Mononuclear cell (primary cell): ENCODE results near the gene BCAS3. TPM values are rescaled to one million over a fixed set of nuclear protein-coding genes. Genes with fewer than 3 reads are reported as not detected.
"Not testable (repeated sequence)": the region's sequence is repeated elsewhere in the genome, so short reads cannot be mapped to it uniquely, and the experiment has no call there.

Experiments used
- H3K27me3 ChIP-seq: 2 replicates; pipeline ENCODE4 v1.6.0; 2011; ENCODE audit warnings: low read length, control low read depth; ENCODE audit not compliant: insufficient read depth
- H3K4me1 ChIP-seq: 2 replicates; pipeline ENCODE4 v1.5.1; 2011; ENCODE audit warnings: mild to moderate bottlenecking, low read length, control low read depth; ENCODE audit not compliant: insufficient read depth
- H3K4me3 ChIP-seq: 2 replicates; pipeline ENCODE4 v1.5.1; 2011; ENCODE audit warnings: mild to moderate bottlenecking, low read length, moderate library complexity
- H3K9me3 ChIP-seq: 2 replicates; pipeline ENCODE4 v1.5.1; 2011; ENCODE audit warnings: low read depth, mild to moderate bottlenecking, control low read depth, low read length
- total RNA-seq: library from RNA; depleted of rRNA; stranded (reverse); fragments of >200 nt; gene quantifications from one replicate; pipeline ENCODE4 v1.2.3, GENCODE V29; 2012

Gene BCAS3
- total RNA-seq, 1 donor: 23.9 TPM

GRCh38 chr17:61345825-61346666 is 668.4 kb downstream of the BCAS3 start:
- no peak overlapping the region for H3K4me3 ChIP-seq
- H3K27me3 ChIP-seq: no peaks in the 10 kb centered on the region
- H3K9me3 ChIP-seq: no peaks in the 10 kb centered on the region
- no peaks in the 10 kb centered on the region for H3K4me1 ChIP-seq

- Histone ChIP-seq H3K4me3 (no peak overlapping the region), H3K9me3 (no peaks in the 10 kb centered on the region), H3K27me3 (no peaks in the 10 kb centered on the region), H3K4me1 (no peaks in the 10 kb centered on the region)
Measured at GRCh38 chr17:61349350-61349749, 671.7 kb downstream of the BCAS3 start.

GRCh38 chr17:61351745-61352407 is 674.2 kb downstream of the BCAS3 start:
- no peaks in the 10 kb centered on the region for H3K27me3 ChIP-seq
- no peaks in the 10 kb centered on the region for H3K4me1 ChIP-seq
- no peak overlapping the region for H3K4me3 ChIP-seq
- H3K9me3 ChIP-seq: no peaks in the 10 kb centered on the region

DNA sequence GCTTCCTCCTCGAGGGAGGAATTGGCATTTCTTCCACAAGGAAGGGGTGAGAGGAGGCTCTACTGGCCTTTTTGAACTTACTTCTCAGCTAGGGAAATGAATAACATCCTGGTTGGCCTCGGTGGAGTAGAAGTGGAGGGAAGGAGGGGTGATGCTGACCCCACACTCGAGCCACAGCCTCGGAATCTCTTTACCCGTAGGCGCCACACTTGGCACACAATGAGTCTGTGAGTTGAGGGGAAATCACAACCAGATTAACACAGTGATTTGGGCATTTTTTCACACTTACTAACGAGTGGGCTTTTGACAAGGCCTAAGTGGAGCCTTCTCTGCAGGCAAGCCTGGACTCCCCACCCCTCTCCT is 674.7 kb downstream of the BCAS3 start:
- no peaks in the 10 kb centered on the region for H3K27me3 ChIP-seq
- no peak overlapping the region for H3K4me3 ChIP-seq
- H3K4me1 ChIP-seq: no peaks in the 10 kb centered on the region
- H3K9me3 ChIP-seq: no peaks in the 10 kb centered on the region

GRCh38 chr17:61352781-61353491 is 675.3 kb downstream of the BCAS3 start:
- Histone ChIP-seq H3K4me3 (no peak overlapping the region), H3K27me3 (no peaks in the 10 kb centered on the region), H3K9me3 (no peaks in the 10 kb centered on the region), H3K4me1 (no peaks in the 10 kb centered on the region)

DNA sequence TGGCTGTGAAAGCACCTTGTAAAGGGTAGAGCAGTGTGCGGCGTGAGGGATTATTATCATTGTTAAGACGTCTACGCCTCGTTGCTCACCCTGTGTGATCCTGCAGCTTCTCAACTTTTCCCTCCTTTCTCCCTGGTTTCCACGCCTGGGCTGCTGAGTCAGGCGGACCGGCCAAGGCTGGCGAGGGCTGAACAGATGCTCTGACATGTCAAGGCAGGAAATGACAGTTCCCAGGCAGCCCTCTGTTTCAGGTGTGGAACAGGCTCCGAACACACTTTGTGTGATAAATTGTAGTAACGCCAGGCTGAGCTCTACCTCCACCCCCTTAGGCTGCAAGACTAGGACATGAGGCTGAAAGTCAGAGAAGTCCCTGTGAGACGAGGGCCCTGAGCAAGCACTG is 676.0 kb downstream of the BCAS3 start:
- Histone ChIP-seq H3K4me3 (no peak overlapping the region), H3K4me1 (no peaks in the 10 kb centered on the region), H3K27me3 (no peaks in the 10 kb centered on the region), H3K9me3 (no peaks in the 10 kb centered on the region)

GRCh38 chr17:61354895-61355874 is 677.5 kb downstream of the BCAS3 start:
- no peaks in the 10 kb centered on the region for H3K4me1 ChIP-seq
- no peaks in the 10 kb centered on the region for H3K27me3 ChIP-seq
- H3K9me3 ChIP-seq: no peaks in the 10 kb centered on the region
- no peak overlapping the region for H3K4me3 ChIP-seq

- H3K9me3 ChIP-seq, H3K4me3 ChIP-seq, H3K4me1 ChIP-seq, H3K27me3 ChIP-seq: not testable (repeated sequence)
Measured at GRCh38 chr17:61357061-61357460, 679.4 kb downstream of the BCAS3 start.

DNA sequence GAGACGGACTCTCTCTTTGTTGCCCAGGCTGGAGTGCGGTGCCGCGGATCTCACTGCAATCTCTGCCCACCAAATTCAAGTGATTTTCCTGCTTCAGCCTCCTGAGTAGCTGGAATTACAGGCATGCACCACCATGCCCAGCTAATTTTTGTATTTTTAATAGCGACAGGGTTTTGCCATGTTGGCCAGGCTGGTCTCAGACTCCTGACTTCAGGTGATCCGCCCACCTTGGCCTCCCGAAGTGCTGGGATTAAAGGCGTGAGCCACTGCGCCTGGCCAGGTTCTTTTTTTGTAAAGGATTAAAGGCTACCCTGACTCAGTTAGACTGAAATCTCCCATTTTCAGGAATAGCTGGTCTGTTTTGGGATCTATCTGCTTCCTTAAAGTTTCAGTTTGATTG is 681.9 kb downstream of the BCAS3 start:
- not testable (repeated sequence) for H3K4me1 ChIP-seq, H3K4me3 ChIP-seq, H3K9me3 ChIP-seq, H3K27me3 ChIP-seq

GRCh38 chr17:61360318-61360943 is 682.8 kb downstream of the BCAS3 start:
- no peaks in the 10 kb centered on the region for H3K9me3 ChIP-seq
- no peak overlapping the region for H3K4me3 ChIP-seq
- no peaks in the 10 kb centered on the region for H3K27me3 ChIP-seq
- no peaks in the 10 kb centered on the region for H3K4me1 ChIP-seq

- Histone ChIP-seq H3K27me3 (no peaks in the 10 kb centered on the region), H3K4me1 (no peaks in the 10 kb centered on the region), H3K9me3 (no peaks in the 10 kb centered on the region), H3K4me3 (no peak overlapping the region)
Measured at GRCh38 chr17:61361084-61361483, 683.4 kb downstream of the BCAS3 start.

DNA sequence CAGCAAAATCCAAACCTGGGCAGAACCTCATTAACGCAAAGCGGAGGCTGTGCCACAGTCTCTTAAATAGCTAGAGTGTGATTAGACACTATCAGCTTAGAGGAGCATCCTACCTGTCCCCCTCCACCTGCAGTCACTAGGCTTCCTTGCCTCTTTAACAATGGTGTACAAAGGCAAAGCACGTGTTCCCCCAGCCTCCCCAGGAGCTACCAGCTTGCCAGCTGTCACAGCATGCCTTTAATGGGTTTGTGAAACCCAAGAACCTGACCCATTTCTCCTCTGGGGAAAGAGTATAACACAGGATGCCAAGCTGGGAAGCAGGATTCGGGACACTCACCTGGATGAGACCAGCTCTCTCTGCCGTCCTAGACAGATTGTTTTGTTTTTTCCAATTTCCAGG is 684.7 kb downstream of the BCAS3 start:
- Histone ChIP-seq H3K9me3 (no peaks in the 10 kb centered on the region), H3K4me1 (no peaks in the 10 kb centered on the region), H3K4me3 (no peak overlapping the region), H3K27me3 (no peaks in the 10 kb centered on the region)

GRCh38 chr17:61362852-61363600 is 685.4 kb downstream of the BCAS3 start:
- no peaks in the 10 kb centered on the region for H3K27me3 ChIP-seq
- H3K4me1 ChIP-seq: no peaks in the 10 kb centered on the region
- no peak overlapping the region for H3K4me3 ChIP-seq
- H3K9me3 ChIP-seq: no peaks in the 10 kb centered on the region
